Measurements from ENCODE around the gene FKBP5.

- no peak for TF ChIP-seq CTCF (IDR thresholded peaks at IDR 0.05)
- TF ChIP-seq POLR2A (IDR thresholded peaks at IDR 0.05) = no peak
Observed at GRCh38 chr6:35718375-35718736, 29.6 kb upstream of the FKBP5 start.
